GM19397 (cell line): ENCODE measurements around the gene MYL3.

ENCODE experiments used
- ATAC-seq: cut with Tn5 transposase; IDR thresholded peaks from one replicate; pipeline ENCODE4 v1.9.1; 2021; ENCODE audit warnings: mild to moderate bottlenecking, moderate library complexity; ENCODE audit not compliant: unreplicated experiment

The MYL3 gene

DNA sequence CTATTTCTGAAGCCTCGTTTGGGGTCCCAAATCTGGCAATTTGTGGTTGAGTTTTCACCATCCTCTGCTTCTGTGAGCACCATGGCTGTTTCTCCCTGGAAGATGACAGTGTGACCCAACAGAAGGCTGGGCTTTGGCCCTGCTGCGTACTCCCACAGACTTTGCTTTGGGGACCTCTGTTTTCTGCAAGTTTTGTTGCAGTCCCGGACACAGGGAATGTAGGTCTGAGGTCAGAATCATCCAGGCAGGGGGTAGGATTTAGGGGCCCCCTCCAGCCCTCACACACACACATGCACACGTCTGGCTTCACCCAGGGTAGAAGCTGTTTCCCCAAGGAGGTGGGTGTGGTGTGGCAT, 20.6 kb upstream of the MYL3 start:
- no peak for ATAC-seq

DNA sequence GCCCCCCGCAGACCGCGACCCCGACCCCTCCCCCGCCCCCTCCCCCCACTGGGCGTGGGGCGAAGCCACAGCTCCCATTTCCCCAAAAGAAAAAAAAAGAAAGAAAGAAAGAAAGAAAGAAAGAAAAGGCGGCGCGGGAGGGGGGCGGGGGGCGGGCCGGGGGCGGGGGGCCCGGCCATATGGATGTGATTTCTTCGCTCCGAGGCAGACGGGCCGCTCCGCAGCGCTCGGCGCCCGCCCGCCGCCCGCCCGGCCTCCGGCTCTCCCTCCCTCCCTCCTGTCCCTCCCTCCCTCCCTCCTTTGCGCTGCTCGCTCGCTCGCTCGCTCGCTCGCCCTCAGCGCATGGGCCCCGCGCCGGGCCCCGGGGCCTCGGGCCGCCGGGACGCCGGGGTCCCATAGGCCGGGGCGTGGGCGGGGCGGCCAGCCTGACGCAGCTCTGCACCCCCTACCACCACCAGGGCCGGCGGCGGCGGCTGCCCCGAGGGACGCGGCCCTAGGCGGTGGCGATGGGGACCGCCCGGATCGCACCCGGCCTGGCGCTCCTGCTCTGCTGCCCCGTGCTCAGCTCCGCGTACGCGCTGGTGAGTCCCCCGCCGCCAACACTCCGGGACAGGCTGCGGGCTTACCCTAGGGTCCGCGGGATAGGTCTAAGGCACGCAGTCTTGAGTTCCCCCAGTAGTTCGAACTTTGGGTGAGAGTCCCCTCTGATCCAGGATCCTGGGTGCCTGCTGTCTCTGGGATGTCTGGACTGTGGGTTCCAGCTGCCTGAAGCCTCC, 20.0 kb upstream of the MYL3 start:
- ATAC-seq: no peak

DNA sequence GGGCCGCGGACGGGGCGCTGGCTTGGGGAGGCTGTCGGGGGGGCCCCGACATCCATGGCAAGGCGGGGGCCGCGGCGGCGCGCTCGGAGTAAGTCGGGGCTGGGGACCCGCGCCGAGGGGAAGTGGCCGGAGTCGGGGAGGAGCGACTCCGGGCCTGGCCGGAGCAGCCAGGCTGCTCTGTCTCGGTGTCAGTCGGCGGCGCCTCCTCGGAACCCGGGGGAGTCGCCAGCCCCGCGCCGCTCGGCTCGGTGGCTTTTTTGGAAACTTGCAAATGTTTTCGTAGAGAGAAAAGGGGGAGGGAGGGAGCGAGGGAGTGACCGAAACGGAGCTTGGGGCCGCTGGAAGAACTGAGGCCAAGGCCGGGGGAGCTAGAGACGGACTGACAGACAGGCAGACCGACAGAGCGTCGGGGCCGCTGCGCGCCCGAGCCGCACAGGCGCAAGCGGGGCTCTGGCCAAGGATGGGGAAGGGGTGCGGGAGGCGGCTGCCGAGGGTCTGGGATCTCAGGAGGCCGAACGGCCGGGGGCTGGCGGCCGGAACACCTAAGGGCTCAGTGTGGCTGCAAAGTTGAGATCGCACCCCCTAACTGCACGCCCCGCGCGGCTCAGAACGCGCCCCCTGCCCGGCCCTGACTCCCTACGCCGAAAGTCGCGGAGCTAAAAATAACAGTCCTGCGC, 19.3 kb upstream of the MYL3 start:
- no peak for ATAC-seq

DNA sequence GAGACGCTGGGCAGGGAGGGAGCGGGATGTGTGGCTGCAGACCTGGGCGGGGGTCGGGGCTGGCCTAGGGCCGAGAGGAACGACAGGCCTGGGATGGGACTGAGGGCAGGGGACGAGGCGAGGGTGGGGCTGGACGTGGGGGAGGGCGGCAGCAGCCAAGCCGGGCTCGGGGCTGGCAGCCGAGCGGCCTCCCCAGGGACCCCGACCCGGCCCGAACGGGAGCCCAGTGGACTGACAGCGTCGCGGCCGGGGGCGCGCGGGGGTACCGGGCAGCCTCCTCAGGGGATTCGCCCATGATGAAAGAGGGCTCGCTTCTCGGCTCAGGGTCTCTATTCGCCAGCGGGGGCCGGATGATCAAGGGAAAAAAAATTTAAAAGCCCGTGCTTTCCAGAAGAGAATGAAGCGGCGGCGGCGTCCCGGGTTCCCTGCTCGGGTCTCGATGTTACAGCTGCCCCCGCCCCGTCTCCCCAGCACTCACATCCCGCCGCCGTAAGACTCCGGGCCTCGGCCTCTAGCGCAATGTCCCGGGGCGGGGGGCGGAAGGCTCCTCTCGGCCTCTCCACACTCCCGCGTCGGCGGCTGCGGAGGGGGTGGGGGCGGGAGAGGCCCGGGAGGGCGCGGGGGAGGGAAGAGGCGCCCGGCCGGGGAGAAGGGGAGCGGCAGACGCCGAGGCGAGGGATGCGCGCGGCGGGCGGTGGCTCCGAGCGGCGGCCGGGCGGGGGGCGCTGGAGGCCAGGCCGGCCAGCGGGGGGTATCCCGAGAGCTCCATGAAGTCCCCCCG, 18.5 kb upstream of the MYL3 start:
- no peak for ATAC-seq

DNA sequence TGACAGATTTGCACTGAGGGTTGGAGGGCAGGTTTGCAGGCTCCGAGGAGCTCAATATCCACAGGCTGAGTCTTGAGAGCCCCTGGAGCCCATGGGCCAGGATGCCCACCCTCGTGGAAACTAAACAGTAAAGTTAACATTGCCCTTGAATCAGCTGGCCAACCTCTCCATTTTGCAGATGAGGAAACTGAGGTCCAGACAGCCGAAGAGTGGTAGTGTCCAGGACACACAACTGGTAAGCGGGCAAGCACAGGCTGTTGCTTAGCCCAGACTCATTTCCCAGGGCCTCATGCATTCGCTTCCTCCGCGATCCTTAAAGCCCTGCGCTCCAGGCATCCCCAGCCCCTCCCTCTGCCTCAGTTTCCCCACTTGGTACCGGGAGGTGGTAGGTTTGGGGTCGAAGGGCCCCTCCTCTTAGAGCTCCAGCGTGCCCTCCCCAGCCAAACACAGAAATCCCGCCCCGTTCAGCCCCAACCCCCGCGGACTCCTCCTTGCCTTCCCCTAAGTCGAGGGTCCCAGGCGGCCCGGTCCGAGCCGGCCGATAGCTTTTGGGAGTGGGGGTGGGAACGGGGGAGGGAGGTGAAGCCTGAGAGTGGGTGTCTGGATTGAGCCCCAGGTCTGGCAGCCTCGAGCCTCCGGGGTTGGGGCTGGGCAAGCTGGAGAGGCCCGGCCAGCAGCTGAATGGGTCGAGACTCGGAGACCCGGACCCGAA, 17.8 kb upstream of the MYL3 start:
- ATAC-seq: no peak

DNA sequence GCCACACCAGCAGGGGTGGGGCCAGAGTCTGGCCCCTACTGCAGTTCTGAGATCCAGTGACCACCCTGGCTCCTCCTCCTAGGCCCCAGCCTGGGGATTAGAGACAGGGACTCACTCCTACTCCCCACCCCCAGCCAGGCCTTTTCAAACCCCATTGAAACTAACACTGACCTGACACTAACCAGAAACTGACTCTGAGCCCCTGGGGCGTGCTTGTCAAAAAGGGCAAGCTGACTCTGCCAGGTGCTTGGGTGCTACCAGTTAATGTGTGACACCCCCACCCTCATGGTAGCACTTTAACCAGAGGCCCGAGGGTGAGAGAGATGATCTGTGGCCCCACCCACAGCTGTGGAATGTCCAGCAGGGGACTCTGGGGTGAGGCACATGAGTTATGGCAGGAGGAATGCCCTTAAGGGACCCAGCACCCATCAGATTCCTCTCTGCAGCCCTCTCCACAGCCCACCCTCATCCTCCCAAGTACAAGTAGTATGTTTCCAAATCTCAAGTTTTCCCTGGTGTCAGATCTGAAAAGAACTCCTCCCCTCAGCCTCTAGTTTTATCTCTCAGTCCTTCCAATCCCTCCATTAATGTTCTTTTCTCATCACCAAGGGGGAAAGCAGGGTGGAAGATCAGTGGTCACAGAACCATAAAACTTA, 15.7 kb upstream of the MYL3 start:
- no peak for ATAC-seq

DNA sequence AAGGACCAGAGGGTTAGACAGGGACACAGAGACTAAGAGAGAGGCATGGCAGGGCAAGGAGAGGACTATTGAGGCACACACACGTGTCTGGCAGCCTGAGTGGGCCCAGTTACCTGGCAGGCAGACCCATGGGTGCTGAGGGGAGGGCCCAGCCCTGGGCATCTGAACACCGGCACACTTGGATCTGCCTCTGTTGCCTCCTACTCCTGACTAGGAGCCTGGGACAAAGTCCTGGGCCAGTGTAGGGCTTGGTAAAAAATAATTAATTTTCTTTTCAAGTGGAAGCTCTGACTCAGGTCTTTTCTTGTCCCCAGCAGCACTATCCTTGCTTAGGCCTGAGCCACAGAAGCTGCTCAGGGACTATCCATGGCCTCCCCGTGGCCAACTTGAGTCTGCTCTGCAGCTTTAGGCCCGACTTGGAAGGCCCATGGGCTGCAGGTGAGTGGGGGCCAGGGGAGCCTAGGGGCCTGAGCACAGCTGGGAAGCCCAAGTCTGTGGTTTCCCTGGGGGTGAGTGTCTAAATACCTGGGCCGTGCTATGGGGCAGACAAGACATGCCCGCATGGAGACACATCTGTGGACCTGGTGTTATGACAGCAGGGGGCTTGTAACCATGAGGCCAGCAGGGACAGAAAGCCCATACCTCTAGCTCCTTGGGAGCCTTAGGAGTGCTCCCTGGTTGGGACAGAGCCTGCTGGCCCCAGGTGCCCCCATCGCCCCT, 14.3 kb upstream of the MYL3 start, which contains the start of gene PTH1R:
Gene PTH1R, plus strand, starts transcription at position 316 of the 720 bp plus-strand sequence. CDS start 5,839 bp downstream, outside the sequence.
- ATAC-seq: no peak

DNA sequence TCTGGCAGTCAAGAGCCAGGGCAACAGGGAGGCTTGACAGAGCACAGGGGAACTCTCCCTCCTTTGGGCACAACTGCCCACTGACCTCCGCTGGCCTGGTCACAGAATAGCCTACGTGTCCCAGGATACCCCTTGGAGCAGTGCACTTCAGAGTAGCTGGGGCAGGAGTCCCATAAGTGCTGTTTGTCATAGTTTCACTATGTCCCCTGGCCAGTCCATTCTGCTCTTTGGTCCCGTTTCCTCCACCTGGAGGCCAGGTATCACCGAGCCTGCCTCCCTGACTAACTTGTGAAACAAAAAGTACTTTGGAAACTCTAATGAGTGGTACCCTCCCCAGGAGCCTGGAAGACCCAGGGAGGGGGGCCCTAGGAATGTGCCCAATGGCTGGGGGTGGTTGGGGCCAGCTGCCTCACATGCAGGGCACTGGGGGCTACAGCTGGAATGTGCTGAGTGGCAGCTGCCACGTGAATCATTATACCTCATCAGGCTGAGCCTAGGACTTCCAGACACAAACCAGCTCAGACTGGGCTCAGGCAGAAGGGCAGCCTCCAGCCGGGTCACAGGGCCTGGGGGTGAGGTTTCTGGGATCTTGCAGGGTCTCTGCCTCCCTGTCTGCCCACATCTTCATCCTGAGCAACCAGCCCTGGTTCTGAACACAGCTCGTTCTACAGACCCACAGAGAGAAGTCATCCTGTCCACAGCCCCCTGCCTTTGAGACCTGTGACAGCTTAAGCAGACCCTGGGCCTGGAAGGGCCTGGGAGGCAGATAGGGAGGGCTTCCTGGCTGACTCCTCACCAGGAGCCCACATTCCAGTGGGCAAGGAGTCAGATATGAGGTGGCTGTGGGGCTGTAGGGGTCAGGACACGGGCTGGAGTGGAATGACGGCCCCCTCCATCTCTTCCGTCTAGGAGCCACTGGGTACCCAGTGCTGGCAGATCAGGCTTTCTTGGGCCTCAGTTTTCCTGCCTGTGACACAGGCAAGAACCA, 13.4 kb upstream of the MYL3 start:
- ATAC-seq: no peak

DNA sequence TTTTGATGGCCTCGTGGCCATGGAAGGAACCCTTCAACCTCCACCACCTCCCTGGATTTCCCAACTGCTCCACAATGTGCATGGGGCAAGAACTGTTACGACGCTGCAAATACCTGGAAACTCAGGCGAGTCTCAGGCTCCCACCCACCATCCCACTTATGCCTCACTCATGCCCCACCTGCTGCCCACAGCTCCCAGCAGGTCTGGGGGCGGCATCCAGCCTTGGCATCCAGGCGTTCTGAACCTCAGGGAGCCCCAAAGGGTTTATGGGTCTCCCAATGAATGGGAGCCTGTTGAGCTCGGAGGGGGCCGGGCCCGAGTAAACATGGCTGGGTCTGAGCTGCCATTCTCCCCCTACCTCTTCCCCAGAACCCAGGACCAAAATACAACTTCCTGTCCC, 12.3 kb upstream of the MYL3 start:
- no peak for ATAC-seq

DNA sequence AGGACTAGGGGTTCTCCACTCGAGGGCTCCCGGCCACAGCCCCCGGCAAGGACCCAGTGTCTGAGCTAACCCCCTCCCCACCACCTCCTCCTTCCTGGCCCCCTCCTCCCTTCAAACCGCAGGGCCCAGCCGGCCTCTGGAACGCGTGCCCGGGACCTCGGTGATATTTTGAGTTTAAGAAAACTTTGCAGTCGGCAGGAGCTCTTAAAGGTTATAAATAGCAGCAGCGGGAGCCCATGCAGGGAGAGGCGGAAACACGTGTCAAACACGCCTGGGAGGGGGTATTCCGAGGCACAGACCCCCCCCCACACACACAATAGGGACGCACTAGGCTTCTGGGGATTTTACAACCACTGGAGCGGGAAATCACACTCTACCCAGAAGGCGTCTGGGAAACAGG, 11.2 kb upstream of the MYL3 start:
- no peak for ATAC-seq

DNA sequence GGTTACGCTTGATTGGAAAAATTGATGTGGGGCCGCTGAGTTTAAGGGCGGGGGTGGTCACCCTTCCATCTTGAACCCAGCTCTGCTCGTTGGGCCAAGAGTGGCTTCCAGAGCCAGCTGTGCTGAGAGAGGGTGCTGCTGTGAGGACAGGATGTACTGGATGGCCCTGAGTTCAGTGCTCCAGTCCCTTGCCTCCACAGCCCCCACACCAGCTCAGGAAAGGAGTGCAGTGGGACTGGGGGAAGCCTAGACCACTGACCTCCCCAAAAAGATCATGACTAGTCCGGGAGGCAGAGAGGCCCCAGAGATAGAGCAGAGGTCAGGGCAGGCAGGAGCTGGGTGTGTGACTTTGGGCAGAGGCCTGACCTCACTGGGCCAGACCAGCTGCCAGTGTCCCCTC, 10.3 kb upstream of the MYL3 start:
- no peak for ATAC-seq

DNA sequence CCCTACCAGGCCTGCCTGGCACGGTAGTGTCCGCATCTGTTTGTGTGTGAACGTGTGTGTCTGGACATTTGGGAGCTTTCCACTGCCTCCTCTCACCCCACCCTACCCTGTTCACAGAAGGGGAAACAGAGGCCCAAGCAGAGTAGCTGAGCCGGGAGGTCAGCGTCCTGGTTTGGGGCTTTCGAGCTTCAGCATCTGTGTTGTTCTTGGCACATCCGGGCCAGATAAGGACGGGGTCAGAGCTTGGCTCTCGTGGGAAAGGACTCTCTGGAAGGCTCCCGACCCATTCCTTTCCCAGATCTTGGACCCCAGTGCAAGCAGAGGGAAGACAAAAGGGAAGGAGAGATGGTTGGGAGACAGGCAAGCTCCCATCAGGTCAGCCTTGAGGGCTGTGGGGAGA, 8.0 kb upstream of the MYL3 start:
- ATAC-seq: no peak

DNA sequence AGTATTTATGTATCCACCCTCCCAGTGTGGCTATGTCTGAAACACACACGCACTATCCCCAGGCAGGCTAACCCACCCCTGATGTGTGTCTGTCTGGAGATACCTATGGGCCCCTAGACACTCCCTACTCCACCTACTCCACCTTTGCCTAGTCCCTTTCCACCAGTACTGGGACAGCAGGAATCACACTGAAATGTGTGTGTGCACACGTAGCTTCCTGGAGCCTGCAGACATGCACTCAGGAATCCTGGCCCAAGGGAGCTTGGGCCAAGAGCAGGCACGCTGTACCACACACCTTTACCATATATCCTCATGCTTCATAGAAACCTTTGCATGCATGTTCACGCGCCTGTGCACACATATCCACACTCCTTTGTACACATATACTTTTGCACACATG, 7.4 kb upstream of the MYL3 start:
- no peak for ATAC-seq

DNA sequence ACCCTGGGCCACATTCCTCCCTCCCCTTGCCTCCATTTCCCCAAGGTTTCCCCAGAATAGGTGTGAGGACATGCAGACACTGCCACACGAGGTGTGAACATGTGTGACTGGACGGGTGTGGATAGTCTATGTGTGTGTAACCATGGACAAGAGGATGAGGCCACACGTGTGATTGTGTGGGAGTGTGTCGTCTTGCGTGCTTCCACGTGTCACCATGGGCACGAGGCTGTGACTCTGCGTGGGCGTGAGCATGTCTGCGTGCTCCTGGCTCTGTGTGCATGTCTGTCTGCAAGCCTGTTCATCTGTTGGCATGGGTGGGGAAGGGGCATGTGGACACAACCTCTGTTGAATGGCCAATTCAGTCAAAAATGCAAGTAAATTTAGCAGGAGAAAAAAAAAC, 6.2 kb upstream of the MYL3 start:
- no peak for ATAC-seq

DNA sequence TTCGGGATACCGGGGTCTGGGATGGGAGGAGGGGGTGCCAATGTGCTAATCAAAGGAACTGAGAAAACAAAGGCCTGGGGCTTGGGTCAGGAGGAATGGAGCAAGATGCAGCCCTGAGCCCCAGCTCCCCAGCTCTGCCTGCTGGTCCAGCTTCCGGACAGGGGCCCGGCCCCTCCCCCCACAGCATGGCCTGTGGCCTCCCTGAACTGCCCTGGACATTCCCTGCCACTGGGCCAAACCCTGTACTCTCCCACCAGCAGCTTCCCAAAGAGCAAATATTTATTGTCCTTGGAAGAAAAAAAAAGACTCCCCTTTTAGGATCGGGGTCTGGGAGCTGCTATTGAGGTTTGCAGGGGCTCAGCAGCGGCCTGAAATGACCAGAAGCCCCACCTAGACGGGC, 5.7 kb upstream of the MYL3 start:
- no peak for ATAC-seq

DNA sequence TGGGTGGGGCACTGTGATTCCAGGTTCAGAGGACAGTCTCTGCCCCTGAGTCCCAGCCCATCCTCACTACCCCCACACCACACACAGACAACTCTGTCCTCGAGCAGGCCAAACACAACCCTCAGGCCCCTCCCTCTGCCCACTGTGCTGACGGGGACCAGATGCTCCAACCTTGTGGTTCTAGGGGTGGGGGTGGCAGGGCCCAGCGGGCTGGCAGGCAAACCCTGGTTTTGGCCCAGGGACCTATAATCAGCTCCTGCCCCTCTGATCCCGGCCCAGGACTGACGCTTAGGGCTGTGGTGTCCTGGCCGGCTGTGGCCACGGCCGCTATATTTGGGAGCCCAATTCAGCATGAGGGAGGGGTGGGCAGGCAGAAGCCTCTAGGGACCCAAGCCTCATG, 5.0 kb upstream of the MYL3 start:
- ATAC-seq: no peak

DNA sequence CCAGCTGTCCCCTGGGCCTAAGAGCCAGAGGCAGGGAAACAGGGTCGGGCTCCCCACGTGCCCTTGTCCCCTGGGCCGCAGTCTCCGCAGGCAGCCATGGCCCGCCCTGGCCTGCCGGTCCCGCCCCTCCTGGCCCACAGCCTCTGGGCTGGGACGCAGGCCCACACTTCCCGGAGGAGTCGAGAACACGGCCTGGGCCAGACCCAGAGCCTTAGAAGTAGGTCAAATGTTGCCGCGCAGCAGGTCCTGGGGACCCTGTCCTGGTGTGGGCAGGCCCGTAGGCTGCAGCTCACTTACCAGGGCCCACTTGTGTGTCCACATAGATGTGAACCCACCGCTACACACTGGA, 4.3 kb upstream of the MYL3 start:
- ATAC-seq: no peak

DNA sequence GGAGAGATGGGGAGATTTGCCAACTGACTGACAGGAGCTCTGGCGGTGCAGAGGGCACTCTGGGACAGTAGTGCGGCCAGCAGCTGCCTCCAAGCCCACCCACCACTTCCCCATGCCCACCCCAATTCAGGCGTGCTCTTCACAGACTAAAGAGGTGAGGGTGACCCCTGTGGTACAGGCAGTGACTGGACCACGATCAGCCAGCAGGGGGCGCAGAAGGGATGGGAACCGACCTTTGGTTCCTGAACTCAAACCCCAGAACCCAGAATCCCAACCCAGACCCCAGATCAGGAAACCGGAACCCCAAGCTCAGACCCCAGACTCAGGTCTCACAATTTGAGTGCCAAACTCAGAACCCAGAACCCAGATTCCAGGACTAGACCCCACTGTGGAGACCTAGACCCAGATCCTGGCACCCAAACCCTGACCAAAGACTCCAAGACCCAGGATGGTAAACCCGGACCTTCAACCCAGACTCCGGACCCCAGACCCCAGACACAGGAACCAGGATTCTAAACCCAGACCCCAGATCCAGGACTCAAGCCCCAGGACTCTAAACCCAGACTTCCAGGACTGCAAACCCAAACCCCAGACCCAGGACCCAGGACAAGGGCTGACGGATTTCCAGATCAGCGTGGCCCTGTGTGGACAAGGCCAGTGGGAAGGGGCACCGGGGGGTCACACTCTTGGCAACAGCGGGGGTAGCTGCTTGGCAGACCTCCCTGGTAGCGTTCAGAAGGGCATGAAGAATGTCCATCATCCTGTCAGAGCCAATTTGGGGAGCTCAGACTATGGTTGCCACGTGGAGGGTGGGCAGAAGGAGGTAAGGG, 3.7 kb upstream of the MYL3 start:
- no peak for ATAC-seq
